Left ventricle myocardium inferior (tissue), 1 donor: ENCODE data around the gene HBP1. TPM values are rescaled to one million over a fixed set of nuclear protein-coding genes. Genes with fewer than 3 reads are reported as not detected.
"Not testable (repeated sequence)": the region's sequence is repeated elsewhere in the genome, so short reads cannot be mapped to it uniquely, and the experiment has no call there.

ENCODE experiments used
- DNase-seq: peaks from one replicate; pipeline ENCODE4 v3.0.0-alpha.2; 2020
- H3K27ac ChIP-seq: fragments of 200-600 bp; replicated peaks from 2 replicates; pipeline ENCODE4 v1.8.0; 2021
- H3K27me3 ChIP-seq: fragments of 200-600 bp; 2 replicates; pipeline ENCODE4 v1.8.0; 2021; ENCODE audit warnings: low read depth
- H3K36me3 ChIP-seq: fragments of 200-600 bp; 2 replicates; pipeline ENCODE4 v1.8.0; 2021
- H3K4me1 ChIP-seq: fragments of 200-600 bp; 2 replicates; pipeline ENCODE4 v1.8.0; 2021
- H3K4me3 ChIP-seq: fragments of 200-600 bp; 2 replicates; pipeline ENCODE4 v1.8.0; 2021; ENCODE audit warnings: mild to moderate bottlenecking, moderate library complexity
- H3K9me3 ChIP-seq: fragments of 200-600 bp; replicated peaks from 2 replicates; pipeline ENCODE4 v1.8.0; 2021
- CTCF ChIP-seq: fragments of 200-600 bp; IDR thresholded peaks from 2 replicates; pipeline ENCODE4 v1.8.0; 2021; ENCODE audit warnings: antibody characterized with exemption, mild to moderate bottlenecking, borderline replicate concordance
- intact Hi-C: fragments of 100-400 bp; cut with micrococcal nuclease; formaldehyde crosslinking; loops from one replicate; pipeline ENCODE4 v1.11.0; 2022
- total RNA-seq: library from RNA; stranded (reverse); fragmentation: NEBNext Ultra II Directional; extraction: Animal tissue kit (Norgen Biotek cat#: 25700); gene quantifications from one replicate; pipeline ENCODE4 v1.2.1, GENCODE V29; 2021
- donor health status: DM: no; HTN: yes; CAD: no; lungs with severe emphysema.

HBP1 gene
- total RNA-seq, 1 donor from 2014 or later = 56.9 TPM

- no peak for TF ChIP-seq CTCF
- H3K36me3 ChIP-seq = no peaks in the 10 kb centered on the region
- H3K27me3 ChIP-seq = no peaks in the 10 kb centered on the region
- intact Hi-C loops = no loop called here
- no peaks in the 10 kb centered on the region for H3K4me1 ChIP-seq
- DNase-seq = no peak
- no peak overlapping the region for H3K4me3 ChIP-seq
- H3K9me3 ChIP-seq = no peaks in the 10 kb centered on the region
- no peak overlapping the region for H3K27ac ChIP-seq
These were observed 40.6 kb upstream of the HBP1 start for GRCh38 chr7:107128217-107128616.

DNA sequence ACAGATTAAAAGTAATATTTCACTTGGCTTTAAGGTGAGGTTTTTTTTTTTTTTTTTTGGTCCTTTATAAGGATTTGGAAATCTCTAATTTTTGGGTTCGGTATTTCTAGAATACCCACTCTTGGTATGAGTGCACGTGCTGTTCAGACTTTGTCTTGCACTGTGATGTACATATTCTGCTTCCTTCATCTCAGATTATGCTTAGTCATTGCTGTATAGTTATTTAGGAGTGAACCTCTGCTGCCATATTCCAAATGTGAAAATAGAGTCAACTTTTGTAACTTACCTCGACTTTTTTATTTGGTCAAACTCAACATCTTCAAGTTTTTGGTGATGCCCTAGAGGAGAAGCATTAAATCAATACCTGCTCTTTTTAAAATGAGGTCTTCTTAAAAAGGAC lies 40.1 kb upstream of the HBP1 start:
- Histone ChIP-seq H3K36me3 (no peaks in the 10 kb centered on the region), H3K4me1 (no peaks in the 10 kb centered on the region), H3K9me3 (no peaks in the 10 kb centered on the region), H3K27me3 (no peaks in the 10 kb centered on the region), H3K4me3 (no peak overlapping the region), H3K27ac (no peak overlapping the region)
- DNase-seq = no peak
- intact Hi-C loops = no loop called here
- TF ChIP-seq CTCF = no peak

DNA sequence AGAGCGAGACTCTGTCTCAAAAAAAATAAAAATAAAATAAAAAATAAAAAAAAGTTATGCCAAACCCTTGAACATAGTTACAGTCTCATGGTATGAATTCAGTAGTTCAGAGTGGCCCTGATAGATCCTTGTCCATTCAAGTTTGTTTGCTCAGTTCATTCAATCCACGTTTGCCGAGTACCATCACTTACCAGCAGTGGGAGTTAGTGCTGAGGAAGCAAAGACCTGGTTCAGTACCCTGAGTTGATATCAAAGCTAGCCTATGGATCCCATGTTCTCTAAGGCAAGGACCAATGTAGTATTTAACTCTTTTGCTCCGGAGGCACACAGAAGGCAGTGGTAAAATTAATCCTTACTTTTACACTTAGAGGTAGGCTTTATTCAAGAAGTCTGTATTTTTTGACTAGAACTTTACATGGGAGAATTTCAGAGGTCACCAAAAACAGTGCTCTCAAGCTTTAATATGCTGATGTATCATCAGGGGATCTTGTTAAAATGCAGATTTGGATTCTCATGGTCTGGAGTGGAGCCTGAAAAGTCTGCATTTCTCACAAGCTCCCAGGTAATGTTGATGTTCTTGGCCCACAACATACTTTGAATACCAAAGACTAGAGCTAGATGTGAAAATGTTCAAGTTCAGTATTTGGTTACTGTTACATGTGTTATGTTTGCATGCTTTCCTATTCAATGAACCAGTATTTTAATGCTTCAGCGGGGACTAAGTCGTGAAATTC lies 38.1 kb upstream of the HBP1 start:
- Histone ChIP-seq H3K4me1 (no peaks in the 10 kb centered on the region), H3K9me3 (peaks cover 5% of the 10 kb centered on the region)

DNA sequence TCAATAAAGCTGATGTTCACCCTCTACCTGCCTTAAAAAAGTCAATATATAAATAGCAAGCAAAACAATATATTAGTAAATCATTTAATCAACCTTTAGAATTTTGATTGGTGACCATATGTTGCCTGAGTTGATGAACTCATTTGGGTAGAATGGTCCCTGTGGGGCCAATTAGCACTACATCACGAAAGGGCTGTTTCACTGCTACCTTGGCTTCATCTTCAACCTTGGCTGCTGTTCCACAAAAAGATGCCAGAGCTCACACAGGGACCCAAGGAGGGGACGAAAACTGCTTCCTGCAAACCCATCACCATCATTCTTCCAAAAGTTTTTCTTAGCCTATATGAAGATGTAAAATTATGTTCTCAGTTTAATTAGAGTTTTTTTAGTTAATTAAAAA lies 35.4 kb upstream of the HBP1 start:
- no peaks in the 10 kb centered on the region for H3K36me3 ChIP-seq
- H3K9me3 ChIP-seq = peaks cover 6% of the 10 kb centered on the region
- H3K27me3 ChIP-seq = no peaks in the 10 kb centered on the region
- TF ChIP-seq CTCF = no peak
- no peak for DNase-seq
- H3K4me1 ChIP-seq = no peaks in the 10 kb centered on the region
- no peak overlapping the region for H3K27ac ChIP-seq
- intact Hi-C loops = no loop called here
- no peak overlapping the region for H3K4me3 ChIP-seq

More for the DNA sequence above, 38.1 kb upstream of the HBP1 start:
- H3K27ac ChIP-seq = no peak overlapping the region
- DNase-seq = no peak
- no peaks in the 10 kb centered on the region for H3K36me3 ChIP-seq
- TF ChIP-seq CTCF = no peak
- intact Hi-C loops = no loop called here
- no peak overlapping the region for H3K4me3 ChIP-seq
- no peaks in the 10 kb centered on the region for H3K27me3 ChIP-seq

- DNase-seq = no peak
- no peak overlapping the region for H3K27ac ChIP-seq
- H3K36me3 ChIP-seq = no peaks in the 10 kb centered on the region
- intact Hi-C loops = no loop called here
- H3K4me3 ChIP-seq = no peak overlapping the region
- H3K4me1 ChIP-seq = no peaks in the 10 kb centered on the region
- no peaks in the 10 kb centered on the region for H3K27me3 ChIP-seq
- peaks cover 6% of the 10 kb centered on the region for H3K9me3 ChIP-seq
- no peak for TF ChIP-seq CTCF
These were observed 29.9 kb upstream of the HBP1 start for GRCh38 chr7:107138696-107139420.

DNA sequence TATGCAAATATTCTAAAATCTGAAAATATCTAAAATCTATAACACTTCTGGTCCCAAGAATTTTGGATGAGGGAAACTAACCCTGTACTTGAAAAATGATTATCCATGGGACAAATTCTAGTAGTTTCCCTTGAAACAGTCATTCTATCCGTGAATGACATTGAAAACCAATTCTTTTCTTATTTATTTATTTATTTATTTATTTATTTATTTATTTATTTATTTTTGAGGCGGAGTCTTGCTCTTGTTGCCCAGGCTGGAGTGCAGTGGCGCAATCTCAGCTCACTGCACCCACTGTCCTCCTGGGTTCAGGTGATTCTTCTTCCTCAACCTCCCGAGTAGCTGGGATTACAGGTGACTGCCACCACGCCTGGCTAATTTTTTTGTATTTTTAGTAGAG lies 24.9 kb upstream of the HBP1 start:
- H3K27me3 ChIP-seq, H3K27ac ChIP-seq, H3K9me3 ChIP-seq, H3K36me3 ChIP-seq, intact Hi-C loops, H3K4me3 ChIP-seq, DNase-seq: not testable (repeated sequence)
- H3K4me1 ChIP-seq = peaks cover 10% of the 10 kb centered on the region
